Measurements from ENCODE around the gene ZNF385C.

The ZNF385C gene

DNA sequence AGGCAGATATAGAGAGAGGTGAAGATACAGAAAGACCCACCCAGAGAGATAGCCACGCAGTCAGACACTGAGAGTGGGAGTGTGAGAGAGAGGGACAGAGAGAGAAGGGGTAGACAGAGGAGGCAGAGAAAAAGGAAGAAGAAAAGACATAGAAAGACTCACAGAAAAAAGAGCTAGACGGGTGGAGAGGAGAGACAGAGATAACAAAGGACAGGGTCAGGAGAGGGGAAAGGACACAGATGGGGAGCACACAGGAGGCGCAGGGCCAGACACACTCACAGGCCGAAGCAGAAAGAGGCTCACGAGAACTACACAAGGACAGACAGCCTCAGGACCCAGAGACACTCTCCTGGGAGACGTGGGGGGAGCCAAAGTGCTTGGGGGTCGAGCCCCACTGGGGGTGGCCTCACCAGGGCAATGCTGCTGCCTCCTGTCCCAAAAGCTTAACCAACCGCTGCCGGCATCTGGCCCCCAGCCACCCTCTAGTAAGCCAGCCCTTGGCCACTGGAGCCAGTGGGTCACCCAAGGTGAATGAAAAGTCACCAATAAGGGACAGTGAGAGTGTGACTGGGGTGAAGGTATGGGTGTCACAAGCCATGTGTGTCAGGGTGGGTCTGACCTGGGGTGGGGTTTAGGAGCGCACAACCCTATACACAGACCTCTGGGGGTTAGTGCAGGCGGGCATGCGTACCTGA lies 3.8 kb downstream of the ZNF385C start:
- Mint-ChIP-seq H3K36me3 (ENCODE audit: insufficient read depth) (no peaks in the 10 kb centered on the region), H3K4me3 (no peak overlapping the region), H3K9me3 (no peaks in the 10 kb centered on the region), H3K4me1 (peaks cover 9% of the 10 kb centered on the region), H3K27ac (ENCODE audit: low read depth) (no peak overlapping the region), H3K27me3 (peaks cover 33% of the 10 kb centered on the region)
- DNase-seq (ENCODE audit: low spot score in 2 of 2) (no peak), ATAC-seq (replicated peaks; ENCODE audit: extremely low read depth, poor library complexity, severe bottlenecking) (no peak)

DNA sequence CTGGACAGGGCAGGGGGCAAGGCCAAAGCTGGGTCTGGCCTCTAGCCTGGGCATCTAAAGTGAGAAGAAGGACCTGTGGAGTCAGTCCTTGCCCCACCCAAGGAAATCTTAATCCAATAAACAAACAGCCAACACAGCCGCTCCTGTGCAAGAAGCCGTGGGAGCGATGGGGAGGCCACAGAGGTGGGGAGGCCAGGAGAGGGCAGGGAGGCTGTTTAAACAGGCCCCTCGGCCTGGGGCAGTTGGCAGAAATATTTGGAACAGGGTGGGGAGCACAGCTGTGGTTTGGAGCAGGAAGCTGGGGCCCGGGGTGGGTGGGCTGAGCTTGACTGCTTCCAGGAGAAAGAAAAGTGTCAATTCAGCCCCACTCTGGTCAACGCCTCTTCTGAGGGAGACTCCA lies 5.3 kb downstream of the ZNF385C start:
- H3K36me3 Mint-ChIP-seq (ENCODE audit: insufficient read depth), result no peaks in the 10 kb centered on the region
- no peaks in the 10 kb centered on the region for H3K9me3 Mint-ChIP-seq
- DNase-seq (ENCODE audit: low spot score in 2 of 2) (no peak), ATAC-seq (replicated peaks; ENCODE audit: extremely low read depth, poor library complexity, severe bottlenecking) (no peak)
- H3K4me1 Mint-ChIP-seq, result peaks cover 5% of the 10 kb centered on the region
- peaks cover 45% of the 10 kb centered on the region for H3K27me3 Mint-ChIP-seq
- no peak overlapping the region for H3K27ac Mint-ChIP-seq (ENCODE audit: low read depth)
- no peak overlapping the region for H3K4me3 Mint-ChIP-seq

DNA sequence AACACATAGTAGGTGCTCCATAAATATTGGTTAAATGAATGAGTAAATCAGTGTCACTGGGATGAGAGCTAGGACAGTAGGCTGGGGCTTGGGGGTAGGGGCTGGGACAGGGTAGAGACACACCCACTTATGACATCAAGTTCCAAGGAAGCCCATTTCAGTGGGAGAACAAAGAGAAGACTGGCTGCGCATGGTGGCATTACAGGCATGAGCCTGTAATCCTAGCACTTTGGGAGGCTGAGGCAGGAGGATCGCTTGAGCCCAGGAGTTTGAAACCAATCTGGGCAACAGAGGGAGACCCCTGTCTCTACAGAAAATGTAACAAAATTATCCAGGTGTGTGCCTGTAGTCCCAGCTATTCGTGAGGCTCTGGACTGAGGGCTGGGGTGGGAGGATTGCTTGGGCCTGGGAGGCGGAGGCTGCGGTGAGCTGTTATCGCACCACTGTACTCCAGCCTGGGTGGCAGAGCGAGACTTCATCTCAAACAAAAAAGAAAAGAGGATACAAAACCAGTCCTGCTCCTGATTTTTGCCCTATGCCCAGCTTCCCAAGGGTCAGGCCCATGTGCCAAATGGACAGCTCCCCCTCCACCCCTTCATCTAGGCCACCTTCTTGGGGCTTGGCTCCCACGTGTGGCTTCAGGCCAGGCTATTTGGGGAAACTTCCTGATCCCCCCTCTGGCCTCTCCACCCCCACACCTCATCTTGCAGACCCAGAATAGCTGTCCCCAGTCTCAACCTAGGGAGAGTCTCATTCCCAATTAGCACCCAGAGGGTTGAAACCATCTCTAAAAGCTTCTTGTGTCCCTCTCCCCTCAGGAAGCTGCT lies 7.1 kb downstream of the ZNF385C start:
- no peaks in the 10 kb centered on the region for H3K4me1 Mint-ChIP-seq
- H3K4me3 Mint-ChIP-seq, result no peak overlapping the region
- no peak for DNase-seq (ENCODE audit: low spot score in 2 of 2)
- H3K9me3 Mint-ChIP-seq, result no peaks in the 10 kb centered on the region
- H3K36me3 Mint-ChIP-seq (ENCODE audit: insufficient read depth), result no peaks in the 10 kb centered on the region
- peaks cover 28% of the 10 kb centered on the region for H3K27me3 Mint-ChIP-seq
- no peak overlapping the region for H3K27ac Mint-ChIP-seq (ENCODE audit: low read depth)
- ATAC-seq (replicated peaks; ENCODE audit: extremely low read depth, poor library complexity, severe bottlenecking), result no peak

DNA sequence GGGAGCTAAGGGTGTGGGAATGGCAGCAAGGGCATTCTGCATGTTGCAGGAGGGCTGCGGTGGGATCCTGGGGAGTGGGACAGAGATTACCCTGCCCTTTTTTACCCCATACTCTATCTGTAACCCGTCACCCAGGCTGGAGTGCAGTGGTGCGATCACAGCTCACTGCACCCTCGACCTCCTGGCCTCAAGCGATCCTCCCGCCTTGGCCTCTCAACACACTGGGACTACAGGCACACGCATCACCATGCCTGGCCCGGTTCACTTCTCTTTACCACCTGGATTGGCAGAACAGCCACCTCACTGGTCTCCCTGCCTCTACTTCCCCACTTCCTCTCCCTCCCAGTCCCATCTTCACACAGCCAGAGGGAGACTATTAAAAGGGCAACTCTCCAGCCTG lies 9.5 kb downstream of the ZNF385C start:
- Mint-ChIP-seq H3K4me3 (no peak overlapping the region), H3K27me3 (peaks cover 17% of the 10 kb centered on the region), H3K27ac (ENCODE audit: low read depth) (no peak overlapping the region), H3K9me3 (no peaks in the 10 kb centered on the region), H3K36me3 (ENCODE audit: insufficient read depth) (no peaks in the 10 kb centered on the region), H3K4me1 (no peaks in the 10 kb centered on the region)
- DNase-seq (ENCODE audit: low spot score in 2 of 2) (no peak), ATAC-seq (replicated peaks; ENCODE audit: extremely low read depth, poor library complexity, severe bottlenecking) (no peak)

DNA sequence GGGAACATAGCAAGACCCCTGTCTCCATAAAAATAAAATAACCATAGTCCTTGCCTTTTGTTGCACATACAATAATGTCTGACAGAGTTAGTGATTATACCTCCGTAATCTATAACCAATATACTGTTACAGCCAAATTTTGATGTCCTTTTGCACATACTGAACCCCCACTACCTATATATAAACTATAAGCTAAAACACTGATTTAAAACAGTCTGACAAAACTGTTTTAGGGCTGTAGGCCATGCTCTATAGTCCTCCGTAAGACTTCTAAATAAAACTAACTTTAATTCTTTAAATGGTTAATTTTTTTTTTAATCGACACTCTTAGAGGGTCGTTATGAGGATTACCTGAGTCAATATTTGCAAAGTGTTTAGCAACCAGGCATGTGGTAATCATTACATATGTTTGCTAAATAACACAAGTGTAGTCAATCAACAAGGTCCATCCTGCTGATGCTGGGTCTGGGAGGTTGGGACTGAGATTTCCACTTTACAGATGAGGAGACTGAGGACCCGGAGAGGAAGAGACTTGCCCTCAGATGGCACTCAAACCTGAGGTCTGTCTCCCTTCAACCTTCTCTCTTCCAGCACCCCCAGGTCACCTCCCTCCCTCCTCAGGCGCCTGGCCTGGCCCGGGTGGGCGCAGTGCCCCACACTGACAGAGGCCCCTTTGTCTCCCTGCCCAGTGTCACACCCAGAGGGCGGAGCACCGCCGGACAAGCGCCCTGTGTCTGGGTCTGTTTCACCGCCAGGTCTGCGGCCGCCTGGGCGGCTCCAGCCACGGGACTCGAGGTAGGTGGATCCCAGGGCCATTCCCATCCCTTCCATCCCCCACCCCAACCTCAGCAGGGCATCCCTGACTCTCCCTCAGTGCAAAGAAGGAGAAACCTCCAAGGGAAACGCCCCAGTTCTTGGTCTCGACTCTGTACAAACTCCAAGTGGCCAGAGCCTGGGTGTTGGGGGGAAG lies 10.3 kb downstream of the ZNF385C start:
- H3K36me3 Mint-ChIP-seq (ENCODE audit: insufficient read depth), result no peaks in the 10 kb centered on the region
- no peak for ATAC-seq (replicated peaks; ENCODE audit: extremely low read depth, poor library complexity, severe bottlenecking)

DNA sequence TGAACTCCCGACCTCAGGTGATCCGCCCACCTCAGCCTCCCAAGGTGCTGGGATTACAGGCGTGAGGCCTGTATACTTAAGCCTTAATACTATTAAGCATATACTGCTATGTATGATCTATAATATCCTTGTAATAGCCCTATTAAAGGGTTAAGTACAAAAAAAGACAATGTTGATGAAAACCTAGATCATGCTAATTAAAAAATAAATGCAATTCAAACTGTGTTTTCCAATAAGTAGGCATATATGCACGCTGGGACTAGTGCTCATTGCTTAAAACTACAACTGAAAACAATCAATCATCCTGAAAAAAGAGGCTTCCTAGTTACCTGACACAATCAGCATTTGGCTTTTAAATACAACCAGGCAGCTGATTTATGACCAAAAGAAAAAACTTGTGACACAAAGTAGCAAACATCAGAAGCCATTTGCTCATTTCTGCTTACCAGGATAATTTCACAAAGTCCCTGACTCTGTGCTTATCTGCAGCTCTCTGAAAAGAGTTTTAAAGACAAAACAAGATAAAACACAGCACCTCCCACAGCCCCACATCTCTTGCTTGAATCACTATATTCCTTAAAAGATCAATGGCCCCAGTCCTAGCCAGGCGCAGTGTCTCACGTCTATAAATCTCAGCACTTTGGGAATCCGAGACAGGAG lies 11.1 kb downstream of the ZNF385C start:
- DNase-seq (ENCODE audit: low spot score in 2 of 2) (no peak), ATAC-seq (replicated peaks; ENCODE audit: extremely low read depth, poor library complexity, severe bottlenecking) (no peak)
- no peaks in the 10 kb centered on the region for H3K9me3 Mint-ChIP-seq
- no peak overlapping the region for H3K4me3 Mint-ChIP-seq
- no peaks in the 10 kb centered on the region for H3K36me3 Mint-ChIP-seq (ENCODE audit: insufficient read depth)
- H3K4me1 Mint-ChIP-seq, result no peaks in the 10 kb centered on the region
- peaks cover 17% of the 10 kb centered on the region for H3K27me3 Mint-ChIP-seq
- no peak overlapping the region for H3K27ac Mint-ChIP-seq (ENCODE audit: low read depth)

More for the DNA sequence above, 10.3 kb downstream of the ZNF385C start:
- no peak for DNase-seq (ENCODE audit: low spot score in 2 of 2)
- Mint-ChIP-seq H3K4me3 (no peak overlapping the region), H3K27ac (ENCODE audit: low read depth) (no peak overlapping the region), H3K27me3 (peaks cover 17% of the 10 kb centered on the region), H3K4me1 (no peaks in the 10 kb centered on the region), H3K9me3 (no peaks in the 10 kb centered on the region)

DNA sequence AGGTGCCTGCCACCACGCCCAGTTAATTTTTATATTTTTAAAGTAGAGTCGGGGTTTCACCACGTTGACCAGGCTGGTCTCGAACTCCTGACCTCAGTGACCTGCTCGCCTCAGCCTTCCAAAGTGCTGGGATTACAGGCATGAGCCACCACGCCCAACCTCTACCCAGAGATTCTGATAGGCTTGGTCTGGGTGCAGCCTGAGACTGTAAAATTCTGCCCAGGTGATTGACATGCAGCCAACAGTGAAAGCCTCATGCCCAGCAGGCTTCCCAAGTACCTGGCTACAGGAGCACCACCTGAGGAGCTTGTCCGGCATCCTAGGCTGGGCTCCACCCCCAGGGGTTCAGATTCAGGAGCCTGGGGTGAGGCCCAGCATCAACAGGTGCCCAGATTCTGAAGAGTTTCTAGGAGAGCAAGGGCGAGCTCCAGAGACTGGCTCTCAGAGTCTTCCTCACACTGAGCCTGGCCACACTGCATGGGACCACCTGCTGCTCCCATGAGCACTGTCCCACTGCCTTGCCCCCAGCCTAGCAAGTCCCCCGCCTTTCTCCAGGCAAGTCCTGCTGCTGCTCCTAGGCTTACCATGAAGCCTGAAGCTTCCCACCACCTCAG lies 16.6 kb downstream of the ZNF385C start:
- Mint-ChIP-seq H3K4me1 (no peaks in the 10 kb centered on the region), H3K9me3 (no peaks in the 10 kb centered on the region), H3K36me3 (ENCODE audit: insufficient read depth) (no peaks in the 10 kb centered on the region), H3K4me3 (no peak overlapping the region), H3K27me3 (no peaks in the 10 kb centered on the region), H3K27ac (ENCODE audit: low read depth) (no peak overlapping the region)
- no peak for ATAC-seq (replicated peaks; ENCODE audit: extremely low read depth, poor library complexity, severe bottlenecking)
- no peak for DNase-seq (ENCODE audit: low spot score in 2 of 2)

DNA sequence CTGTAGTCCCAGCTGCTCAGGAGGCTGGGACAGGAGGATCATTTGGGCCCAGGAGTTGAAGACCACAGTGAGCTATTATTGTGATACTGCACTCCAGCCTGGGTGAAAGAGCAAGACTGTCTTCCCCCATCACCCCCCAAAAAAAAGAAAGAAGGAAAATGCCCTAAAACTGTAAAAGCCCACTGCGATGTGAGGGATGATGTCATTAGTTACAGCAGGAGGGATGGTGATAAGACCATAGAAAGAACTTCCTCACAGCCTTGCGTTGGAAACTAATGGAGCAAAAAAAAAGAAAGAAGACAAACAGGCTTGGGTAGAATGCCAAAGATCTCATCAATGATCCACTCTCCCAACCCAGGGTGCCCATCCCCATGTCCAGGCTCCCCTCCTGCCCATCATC lies 18.7 kb downstream of the ZNF385C start:
- DNase-seq (ENCODE audit: low spot score in 2 of 2), result no peak
- no peak for ATAC-seq (replicated peaks; ENCODE audit: extremely low read depth, poor library complexity, severe bottlenecking)
- Mint-ChIP-seq H3K9me3 (no peaks in the 10 kb centered on the region), H3K27ac (ENCODE audit: low read depth) (no peak overlapping the region), H3K36me3 (ENCODE audit: insufficient read depth) (no peaks in the 10 kb centered on the region), H3K27me3 (no peaks in the 10 kb centered on the region), H3K4me1 (no peaks in the 10 kb centered on the region), H3K4me3 (no peak overlapping the region)

DNA sequence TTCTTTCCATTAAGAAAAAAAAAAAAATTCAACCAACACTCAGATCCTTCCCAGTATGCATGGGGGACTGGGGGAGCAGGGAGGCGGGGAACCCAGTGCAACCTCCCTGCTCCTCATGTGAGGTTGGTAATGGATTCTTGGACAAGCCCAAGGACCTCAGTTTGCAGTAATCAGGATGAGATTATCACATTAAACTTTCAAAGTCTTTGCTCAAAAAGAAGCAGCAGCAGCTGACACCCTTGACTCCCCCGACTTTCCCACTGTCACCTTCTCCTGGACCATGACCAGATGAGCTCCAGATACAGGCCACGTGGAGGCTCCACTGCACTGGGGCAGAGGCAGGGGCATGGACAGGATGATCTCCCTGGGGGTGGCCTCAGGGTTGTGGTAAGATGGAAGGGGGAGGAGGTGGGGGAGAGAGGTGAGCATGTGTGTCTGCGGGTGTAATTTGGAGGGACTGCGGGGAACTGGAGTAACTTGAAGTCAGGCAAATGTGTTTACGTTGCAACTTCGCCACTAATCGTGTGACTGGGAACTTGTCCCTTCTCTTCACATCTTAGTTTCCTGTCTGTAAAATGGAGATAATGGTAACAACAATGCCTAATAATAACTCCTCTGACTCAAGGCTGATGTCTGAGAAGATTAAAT lies 19.8 kb downstream of the ZNF385C start:
- DNase-seq (ENCODE audit: low spot score in 2 of 2), result no peak
- Mint-ChIP-seq H3K4me1 (no peaks in the 10 kb centered on the region), H3K27ac (ENCODE audit: low read depth) (no peak overlapping the region), H3K4me3 (no peak overlapping the region), H3K9me3 (no peaks in the 10 kb centered on the region), H3K36me3 (ENCODE audit: insufficient read depth) (no peaks in the 10 kb centered on the region), H3K27me3 (peaks cover 9% of the 10 kb centered on the region)
- ATAC-seq (replicated peaks; ENCODE audit: extremely low read depth, poor library complexity, severe bottlenecking), result no peak

DNA sequence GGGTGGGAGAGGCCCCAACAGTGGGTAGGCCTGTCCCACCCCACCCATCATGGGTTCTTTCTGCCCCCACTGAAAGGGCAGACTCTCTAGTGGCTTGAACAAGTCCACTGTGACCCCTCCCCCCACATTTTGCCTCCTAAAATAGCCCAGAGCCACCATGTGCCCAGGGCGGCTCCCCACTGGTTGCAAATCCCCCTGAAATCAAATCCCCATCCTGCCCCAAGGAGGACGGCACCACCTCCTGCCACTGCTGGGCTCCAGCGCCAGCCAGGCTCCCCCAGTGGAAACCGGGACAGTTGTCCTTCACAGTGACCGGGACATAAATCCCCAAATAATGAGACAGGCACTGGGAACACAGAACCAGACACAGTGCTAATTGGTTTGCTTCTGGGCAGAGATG lies 20.5 kb downstream of the ZNF385C start:
- H3K36me3 Mint-ChIP-seq (ENCODE audit: insufficient read depth), result peaks cover 2% of the 10 kb centered on the region
- H3K27me3 Mint-ChIP-seq, result peaks cover 17% of the 10 kb centered on the region
- no peaks in the 10 kb centered on the region for H3K4me1 Mint-ChIP-seq
- ATAC-seq (replicated peaks; ENCODE audit: extremely low read depth, poor library complexity, severe bottlenecking) (no peak), DNase-seq (ENCODE audit: low spot score in 2 of 2) (no peak)
- no peak overlapping the region for H3K27ac Mint-ChIP-seq (ENCODE audit: low read depth)
- no peak overlapping the region for H3K4me3 Mint-ChIP-seq
- H3K9me3 Mint-ChIP-seq, result no peaks in the 10 kb centered on the region

DNA sequence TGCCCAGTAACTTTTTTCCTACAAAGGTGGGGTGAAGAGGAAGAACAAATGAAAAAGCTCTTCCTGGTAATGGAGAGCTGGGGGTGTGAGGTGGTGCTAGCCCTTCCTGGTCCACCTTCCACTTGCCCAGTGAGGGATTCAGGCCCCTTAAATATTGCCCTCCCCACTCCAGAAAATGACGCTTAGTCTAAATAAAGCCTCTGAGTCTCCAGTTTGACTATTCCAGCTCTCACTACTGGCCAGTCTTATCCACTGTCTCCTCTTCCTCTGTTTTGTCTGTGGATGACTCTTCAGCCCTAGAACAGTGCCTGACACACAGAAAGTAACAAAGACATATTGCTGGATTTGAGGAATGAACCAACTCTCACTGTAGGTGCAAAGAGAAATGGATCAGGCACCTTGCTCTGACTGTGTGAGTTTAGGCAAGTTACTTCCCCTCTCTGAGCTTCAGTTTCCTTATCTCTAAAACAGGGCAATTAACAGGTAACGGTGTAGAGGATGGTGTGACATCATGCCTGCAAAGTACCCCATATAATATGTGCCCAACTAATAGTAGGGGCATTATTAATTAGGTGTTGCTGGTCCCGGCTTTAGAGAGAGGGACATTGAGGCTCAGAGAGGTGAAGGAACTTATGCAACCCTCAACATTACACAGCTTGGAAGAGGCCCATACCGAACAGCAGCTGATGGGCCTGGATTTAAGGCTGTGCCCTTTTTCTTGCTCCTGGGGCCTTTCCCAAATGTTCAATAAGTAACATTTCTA lies 21.3 kb downstream of the ZNF385C start:
- Mint-ChIP-seq H3K4me1 (peaks cover under 1% of the 10 kb centered on the region), H3K9me3 (no peaks in the 10 kb centered on the region), H3K27ac (ENCODE audit: low read depth) (no peak overlapping the region), H3K27me3 (peaks cover 20% of the 10 kb centered on the region), H3K4me3 (no peak overlapping the region), H3K36me3 (ENCODE audit: insufficient read depth) (peaks cover 2% of the 10 kb centered on the region)
- DNase-seq (ENCODE audit: low spot score in 2 of 2) (no peak), ATAC-seq (replicated peaks; ENCODE audit: extremely low read depth, poor library complexity, severe bottlenecking) (no peak)

All from central memory CD8-positive, alpha-beta T cell (primary cell).